ENCODE results near the gene GNA15. TPM values are rescaled to one million over a fixed set of nuclear protein-coding genes. Genes with fewer than 3 reads are reported as not detected.

GNA15 gene
- total RNA-seq, 1 donor from 2014 or later, result 24.2 TPM

DNA sequence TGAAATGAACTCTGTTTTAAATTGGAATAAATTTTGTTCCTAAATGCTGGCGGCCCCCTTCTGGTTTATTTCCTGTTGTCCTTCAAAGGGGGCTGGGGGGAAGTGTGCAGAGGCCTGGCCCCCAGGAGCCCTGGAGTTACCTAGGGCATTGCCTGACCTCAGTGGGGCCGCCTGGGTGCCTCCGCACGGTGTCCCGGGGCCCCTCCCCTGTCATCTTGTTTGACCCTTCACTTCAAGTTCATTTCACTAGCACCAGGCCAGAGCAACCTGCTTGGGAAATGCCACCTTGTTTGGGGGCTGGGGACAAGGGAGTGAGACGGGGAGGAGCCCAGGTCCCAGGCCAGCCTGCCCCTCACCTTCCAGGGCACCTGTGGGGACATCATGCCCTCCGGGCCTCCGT lies 11.9 kb upstream of the GNA15 start:
- no peak overlapping the region for H3K27ac ChIP-seq
- intact Hi-C loops (cut with DNase I), result no loop called here
- no peak for DNase-seq
- TF ChIP-seq, protein P1, sequence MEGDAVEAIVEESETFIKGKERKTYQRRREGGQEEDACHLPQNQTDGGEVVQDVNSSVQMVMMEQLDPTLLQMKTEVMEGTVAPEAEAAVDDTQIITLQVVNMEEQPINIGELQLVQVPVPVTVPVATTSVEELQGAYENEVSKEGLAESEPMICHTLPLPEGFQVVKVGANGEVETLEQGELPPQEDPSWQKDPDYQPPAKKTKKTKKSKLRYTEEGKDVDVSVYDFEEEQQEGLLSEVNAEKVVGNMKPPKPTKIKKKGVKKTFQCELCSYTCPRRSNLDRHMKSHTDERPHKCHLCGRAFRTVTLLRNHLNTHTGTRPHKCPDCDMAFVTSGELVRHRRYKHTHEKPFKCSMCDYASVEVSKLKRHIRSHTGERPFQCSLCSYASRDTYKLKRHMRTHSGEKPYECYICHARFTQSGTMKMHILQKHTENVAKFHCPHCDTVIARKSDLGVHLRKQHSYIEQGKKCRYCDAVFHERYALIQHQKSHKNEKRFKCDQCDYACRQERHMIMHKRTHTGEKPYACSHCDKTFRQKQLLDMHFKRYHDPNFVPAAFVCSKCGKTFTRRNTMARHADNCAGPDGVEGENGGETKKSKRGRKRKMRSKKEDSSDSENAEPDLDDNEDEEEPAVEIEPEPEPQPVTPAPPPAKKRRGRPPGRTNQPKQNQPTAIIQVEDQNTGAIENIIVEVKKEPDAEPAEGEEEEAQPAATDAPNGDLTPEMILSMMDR (IDR thresholded peaks at IDR 0.05), result no peak
- ATAC-seq, result no peak
- H3K9me3 ChIP-seq, result no peaks in the 10 kb centered on the region
- H3K36me3 ChIP-seq, result peaks cover 31% of the 10 kb centered on the region
- H3K27me3 ChIP-seq (ENCODE audit: low read depth), result no peaks in the 10 kb centered on the region
- no peak overlapping the region for H3K4me3 ChIP-seq
- peaks cover 6% of the 10 kb centered on the region for H3K4me1 ChIP-seq

DNA sequence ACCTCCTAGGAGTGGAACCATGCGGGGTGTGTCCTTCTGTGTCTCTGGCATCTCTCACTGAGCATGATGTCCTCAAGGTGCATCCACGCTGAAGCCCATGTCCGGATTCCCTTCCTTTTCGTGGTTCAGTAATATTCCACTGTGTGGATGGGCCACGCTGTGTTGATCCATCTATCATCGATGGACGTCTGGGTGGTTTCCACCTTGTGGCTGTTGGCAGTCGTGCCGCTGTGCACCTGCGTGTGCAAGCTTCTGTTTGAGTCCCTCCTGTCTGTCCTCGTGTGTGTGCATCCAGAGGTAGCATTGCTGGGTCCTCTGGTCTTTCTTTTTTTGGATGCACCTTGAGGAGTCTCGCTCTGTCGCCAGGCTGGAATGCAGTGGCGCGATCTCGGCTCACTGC lies 11.2 kb upstream of the GNA15 start:
- Histone ChIP-seq H3K27ac (no peak overlapping the region), H3K4me3 (no peak overlapping the region), H3K9me3 (no peaks in the 10 kb centered on the region), H3K36me3 (peaks cover 27% of the 10 kb centered on the region), H3K27me3 (ENCODE audit: low read depth) (no peaks in the 10 kb centered on the region), H3K4me1 (peaks cover 6% of the 10 kb centered on the region)
- intact Hi-C loops (cut with DNase I), result no loop called here
- TF ChIP-seq, protein P1 (IDR thresholded peaks at IDR 0.05), result no peak
- ATAC-seq, result no peak
- no peak for DNase-seq

DNA sequence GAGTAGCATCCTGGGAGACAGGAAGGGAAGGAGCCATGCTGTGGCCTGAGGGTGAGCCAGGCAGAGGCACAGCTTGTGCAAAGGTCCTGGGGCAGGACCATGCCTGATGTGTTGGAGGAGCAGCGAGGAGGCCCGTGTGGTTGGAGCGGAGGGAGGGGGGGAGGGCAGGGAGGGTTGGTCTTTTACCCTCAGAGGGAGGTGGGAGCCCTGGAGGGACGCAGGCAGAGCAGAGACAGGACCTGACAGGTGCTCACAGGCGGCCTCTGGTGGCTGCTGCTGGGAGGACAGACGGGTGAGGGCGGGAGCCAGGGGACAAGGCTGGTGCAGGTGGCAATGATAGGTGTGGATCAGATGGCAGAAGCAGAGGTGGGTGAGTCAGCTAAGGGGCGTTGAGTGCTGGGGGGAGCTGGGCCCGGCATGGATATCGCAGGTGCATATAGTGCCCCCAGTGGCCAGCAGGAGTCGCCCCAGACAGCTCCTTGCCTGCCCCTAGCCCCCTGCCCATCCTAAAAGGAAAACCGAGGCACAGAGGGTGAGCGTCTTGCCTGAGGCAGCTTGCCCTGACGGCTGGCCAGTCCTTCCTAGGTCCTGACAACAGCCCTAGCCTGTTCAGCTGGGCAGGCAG lies 9.8 kb upstream of the GNA15 start:
- ATAC-seq, result peak; percentile 85 to 86

DNA sequence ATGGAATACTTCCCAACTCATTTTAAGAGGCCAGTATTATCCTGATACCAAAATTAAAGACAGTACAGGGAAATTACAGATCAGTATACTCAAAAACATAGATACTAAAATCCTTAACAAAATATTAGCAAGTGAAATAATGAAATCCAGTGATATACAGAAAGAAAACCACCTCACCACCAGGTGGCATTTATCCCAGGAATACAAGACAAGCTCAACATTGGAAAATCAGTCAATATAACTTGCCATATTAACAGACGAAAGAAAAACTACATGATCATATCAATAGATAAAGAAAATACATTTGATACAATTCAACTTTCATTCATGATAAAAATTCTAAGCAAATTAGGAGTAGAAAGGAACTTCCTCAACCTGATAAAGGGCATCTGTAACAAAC lies 6.7 kb upstream of the GNA15 start:
- intact Hi-C loops (cut with DNase I), result no loop called here
- Histone ChIP-seq H3K9me3 (no peaks in the 10 kb centered on the region), H3K27me3 (ENCODE audit: low read depth) (no peaks in the 10 kb centered on the region), H3K27ac (no peak overlapping the region), H3K4me1 (peaks cover 16% of the 10 kb centered on the region), H3K4me3 (no peak overlapping the region), H3K36me3 (no peaks in the 10 kb centered on the region)
- ATAC-seq (no peak), DNase-seq (no peak)
- TF ChIP-seq, protein P1 (IDR thresholded peaks at IDR 0.05), result peak; percentile 58

More for the DNA sequence above, 9.8 kb upstream of the GNA15 start:
- peaks cover 13% of the 10 kb centered on the region for H3K36me3 ChIP-seq
- no peak overlapping the region for H3K27ac ChIP-seq
- TF ChIP-seq, protein P1 (IDR thresholded peaks at IDR 0.05), result peak; percentile 75
- no peak overlapping the region for H3K4me3 ChIP-seq
- peaks cover 6% of the 10 kb centered on the region for H3K4me1 ChIP-seq
- H3K27me3 ChIP-seq (ENCODE audit: low read depth), result no peaks in the 10 kb centered on the region
- DNase-seq, result peak; percentile 76
- H3K9me3 ChIP-seq, result no peaks in the 10 kb centered on the region
- intact Hi-C loops (cut with DNase I), result no loop called here

DNA sequence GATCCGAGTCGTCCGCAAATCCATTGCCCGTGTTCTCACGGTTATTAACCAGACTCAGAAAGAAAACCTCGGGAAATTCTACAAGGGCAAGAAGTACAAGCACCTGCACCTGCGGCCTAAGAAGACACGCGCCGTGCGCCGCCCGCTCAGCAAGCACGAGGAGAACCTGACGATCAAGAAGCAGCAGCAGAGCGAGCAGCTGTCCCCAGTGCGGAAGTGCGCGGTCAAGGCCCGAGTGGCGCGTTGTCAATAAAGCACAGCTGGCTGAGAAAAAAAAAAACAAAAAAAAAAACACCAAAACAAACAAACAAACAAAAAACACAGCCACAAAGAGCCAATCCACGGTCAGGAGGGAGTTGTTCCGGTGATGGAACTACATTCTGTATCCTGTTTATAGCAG lies 4.7 kb upstream of the GNA15 start:
- peaks cover 12% of the 10 kb centered on the region for H3K4me1 ChIP-seq
- no peaks in the 10 kb centered on the region for H3K27me3 ChIP-seq (ENCODE audit: low read depth)
- intact Hi-C loops (cut with DNase I), result no loop called here
- ATAC-seq (no peak), DNase-seq (no peak)
- TF ChIP-seq, protein P1 (IDR thresholded peaks at IDR 0.05), result no peak
- no peak overlapping the region for H3K27ac ChIP-seq
- H3K36me3 ChIP-seq, result no peaks in the 10 kb centered on the region
- H3K9me3 ChIP-seq, result no peaks in the 10 kb centered on the region
- H3K4me3 ChIP-seq, result no peak overlapping the region
